ENCODE measurements around the gene AGMAT. TPM values are rescaled to one million over a fixed set of nuclear protein-coding genes. Genes with fewer than 3 reads are reported as not detected.

Gene AGMAT
- total and polyA plus RNA-seq, 9 of the 15 experiments (the other 6 are each of a cell fraction or from before 2014, with no cell fraction given), result not detected

DNA sequence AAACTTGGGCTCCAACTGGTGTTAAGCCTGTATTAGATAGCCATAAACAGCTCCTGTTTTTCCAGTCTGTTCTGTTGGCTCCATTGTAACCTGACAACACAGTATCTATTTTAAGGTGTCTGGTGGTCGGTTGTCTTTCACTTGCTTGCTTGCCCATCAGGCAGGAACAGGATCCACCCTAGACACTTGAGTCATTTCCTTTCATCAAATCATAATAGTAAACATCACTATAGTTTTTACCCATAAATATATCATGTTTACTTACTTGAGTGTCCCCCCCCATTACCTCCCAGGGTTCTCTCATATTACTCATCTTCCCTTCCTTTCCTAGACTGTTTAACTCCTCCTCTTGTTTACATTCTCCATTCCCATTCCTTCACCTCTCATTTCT is 35.3 kb upstream of the AGMAT start (continued):
- TF ChIP-seq ZNF668 (CRISPR knock-in tag; IDR thresholded peaks at IDR 0.05) (no peak), HCFC1 (IDR thresholded peaks at IDR 0.05; ENCODE audit: low read depth, low read length) (no peak), ZFP1 (CRISPR knock-in tag; IDR thresholded peaks at IDR 0.05) (no peak), DIDO1 (tag; IDR thresholded peaks at IDR 0.05; ENCODE audit: low read depth) (no peak), SRSF1 (IDR thresholded peaks at IDR 0.05; ENCODE audit: low read depth, low read length) (no peak), DPF2 (IDR thresholded peaks at IDR 0.05) (peak; percentile 62; the same call in 1 of the 2 replicates), BRF1 (IDR thresholded peaks at IDR 0.05; ENCODE audit: borderline replicate concordance, extremely low read depth, insufficient read length) (no peak), MYNN (IDR thresholded peaks at IDR 0.05) (no peak), MYNN (CRISPR knock-in tag; IDR thresholded peaks at IDR 0.05) (no peak), SUPT5H (IDR thresholded peaks at IDR 0.05) (no peak), MBD2 (IDR thresholded peaks at IDR 0.05; ENCODE audit: borderline replicate concordance, low read depth) (no peak), ZC3H11A (IDR thresholded peaks at IDR 0.05; ENCODE audit: low read depth, low read length) (no peak), SMAD3 (CRISPR knock-in tag; conservative IDR thresholded peaks at IDR 0.05) (no peak), ZNF384 (IDR thresholded peaks at IDR 0.05; ENCODE audit: low read depth, low read length) (no peak), FOXK2 (conservative IDR thresholded peaks at IDR 0.05 in 1 of 2, IDR thresholded peaks at IDR 0.05 in 1 of 2; ENCODE audit: low read depth in 2 of 2) (peak; percentile 98 to 99), FOXK1 (CRISPR knock-in tag; IDR thresholded peaks at IDR 0.05; ENCODE audit: borderline replicate concordance) (no peak; the same call in 1 of the 2 replicates), ZNF766 (CRISPR knock-in tag; conservative IDR thresholded peaks at IDR 0.05) (no peak), SPI1 (IDR thresholded peaks at IDR 0.05; ENCODE audit: borderline replicate concordance, low read depth, low read length) (no peak), FOSL1 (tag; conservative IDR thresholded peaks at IDR 0.05) (peak; percentile 86), CC2D1A (IDR thresholded peaks at IDR 0.05) (no peak), POLR2AphosphoS2 (IDR thresholded peaks at IDR 0.05; ENCODE audit: low read length) (no peak), COPS2 (conservative IDR thresholded peaks at IDR 0.05) (no peak), TCF7L2 (IDR thresholded peaks at IDR 0.05; ENCODE audit: low read depth, low read length) (no peak)
- TF ChIP-seq, protein P1, sequence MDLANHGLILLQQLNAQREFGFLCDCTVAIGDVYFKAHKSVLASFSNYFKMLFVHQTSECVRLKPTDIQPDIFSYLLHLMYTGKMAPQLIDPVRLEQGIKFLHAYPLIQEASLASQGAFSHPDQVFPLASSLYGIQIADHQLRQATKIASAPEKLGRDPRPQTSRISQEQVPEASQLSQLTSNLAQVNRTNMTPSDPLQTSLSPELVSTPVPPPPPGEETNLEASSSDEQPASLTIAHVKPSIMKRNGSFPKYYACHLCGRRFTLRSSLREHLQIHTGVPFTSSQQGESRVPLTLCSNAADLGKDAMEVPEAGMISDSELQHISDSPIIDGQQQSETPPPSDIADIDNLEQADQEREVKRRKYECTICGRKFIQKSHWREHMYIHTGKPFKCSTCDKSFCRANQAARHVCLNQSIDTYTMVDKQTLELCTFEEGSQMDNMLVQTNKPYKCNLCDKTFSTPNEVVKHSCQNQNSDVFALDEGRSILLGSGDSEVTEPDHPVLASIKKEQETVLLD (IDR thresholded peaks at IDR 0.05), result no peak
- TF ChIP-seq, protein P2, sequence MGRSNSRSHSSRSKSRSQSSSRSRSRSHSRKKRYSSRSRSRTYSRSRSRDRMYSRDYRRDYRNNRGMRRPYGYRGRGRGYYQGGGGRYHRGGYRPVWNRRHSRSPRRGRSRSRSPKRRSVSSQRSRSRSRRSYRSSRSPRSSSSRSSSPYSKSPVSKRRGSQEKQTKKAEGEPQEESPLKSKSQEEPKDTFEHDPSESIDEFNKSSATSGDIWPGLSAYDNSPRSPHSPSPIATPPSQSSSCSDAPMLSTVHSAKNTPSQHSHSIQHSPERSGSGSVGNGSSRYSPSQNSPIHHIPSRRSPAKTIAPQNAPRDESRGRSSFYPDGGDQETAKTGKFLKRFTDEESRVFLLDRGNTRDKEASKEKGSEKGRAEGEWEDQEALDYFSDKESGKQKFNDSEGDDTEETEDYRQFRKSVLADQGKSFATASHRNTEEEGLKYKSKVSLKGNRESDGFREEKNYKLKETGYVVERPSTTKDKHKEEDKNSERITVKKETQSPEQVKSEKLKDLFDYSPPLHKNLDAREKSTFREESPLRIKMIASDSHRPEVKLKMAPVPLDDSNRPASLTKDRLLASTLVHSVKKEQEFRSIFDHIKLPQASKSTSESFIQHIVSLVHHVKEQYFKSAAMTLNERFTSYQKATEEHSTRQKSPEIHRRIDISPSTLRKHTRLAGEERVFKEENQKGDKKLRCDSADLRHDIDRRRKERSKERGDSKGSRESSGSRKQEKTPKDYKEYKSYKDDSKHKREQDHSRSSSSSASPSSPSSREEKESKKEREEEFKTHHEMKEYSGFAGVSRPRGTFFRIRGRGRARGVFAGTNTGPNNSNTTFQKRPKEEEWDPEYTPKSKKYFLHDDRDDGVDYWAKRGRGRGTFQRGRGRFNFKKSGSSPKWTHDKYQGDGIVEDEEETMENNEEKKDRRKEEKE (IDR thresholded peaks at IDR 0.05; ENCODE audit: borderline replicate concordance in 1 of 2, control insufficient read depth in 1 of 2, low read depth in 2 of 2, low read length in 1 of 2), result no peak
- TF ChIP-seq, protein P3, sequence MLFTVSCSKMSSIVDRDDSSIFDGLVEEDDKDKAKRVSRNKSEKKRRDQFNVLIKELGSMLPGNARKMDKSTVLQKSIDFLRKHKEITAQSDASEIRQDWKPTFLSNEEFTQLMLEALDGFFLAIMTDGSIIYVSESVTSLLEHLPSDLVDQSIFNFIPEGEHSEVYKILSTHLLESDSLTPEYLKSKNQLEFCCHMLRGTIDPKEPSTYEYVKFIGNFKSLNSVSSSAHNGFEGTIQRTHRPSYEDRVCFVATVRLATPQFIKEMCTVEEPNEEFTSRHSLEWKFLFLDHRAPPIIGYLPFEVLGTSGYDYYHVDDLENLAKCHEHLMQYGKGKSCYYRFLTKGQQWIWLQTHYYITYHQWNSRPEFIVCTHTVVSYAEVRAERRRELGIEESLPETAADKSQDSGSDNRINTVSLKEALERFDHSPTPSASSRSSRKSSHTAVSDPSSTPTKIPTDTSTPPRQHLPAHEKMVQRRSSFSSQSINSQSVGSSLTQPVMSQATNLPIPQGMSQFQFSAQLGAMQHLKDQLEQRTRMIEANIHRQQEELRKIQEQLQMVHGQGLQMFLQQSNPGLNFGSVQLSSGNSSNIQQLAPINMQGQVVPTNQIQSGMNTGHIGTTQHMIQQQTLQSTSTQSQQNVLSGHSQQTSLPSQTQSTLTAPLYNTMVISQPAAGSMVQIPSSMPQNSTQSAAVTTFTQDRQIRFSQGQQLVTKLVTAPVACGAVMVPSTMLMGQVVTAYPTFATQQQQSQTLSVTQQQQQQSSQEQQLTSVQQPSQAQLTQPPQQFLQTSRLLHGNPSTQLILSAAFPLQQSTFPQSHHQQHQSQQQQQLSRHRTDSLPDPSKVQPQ (CRISPR knock-in tag; IDR thresholded peaks at IDR 0.05; ENCODE audit: borderline replicate concordance), result no peak

Data from K562 (cell line).